ENCODE results near the gene HTR1D.

The HTR1D gene

DNA sequence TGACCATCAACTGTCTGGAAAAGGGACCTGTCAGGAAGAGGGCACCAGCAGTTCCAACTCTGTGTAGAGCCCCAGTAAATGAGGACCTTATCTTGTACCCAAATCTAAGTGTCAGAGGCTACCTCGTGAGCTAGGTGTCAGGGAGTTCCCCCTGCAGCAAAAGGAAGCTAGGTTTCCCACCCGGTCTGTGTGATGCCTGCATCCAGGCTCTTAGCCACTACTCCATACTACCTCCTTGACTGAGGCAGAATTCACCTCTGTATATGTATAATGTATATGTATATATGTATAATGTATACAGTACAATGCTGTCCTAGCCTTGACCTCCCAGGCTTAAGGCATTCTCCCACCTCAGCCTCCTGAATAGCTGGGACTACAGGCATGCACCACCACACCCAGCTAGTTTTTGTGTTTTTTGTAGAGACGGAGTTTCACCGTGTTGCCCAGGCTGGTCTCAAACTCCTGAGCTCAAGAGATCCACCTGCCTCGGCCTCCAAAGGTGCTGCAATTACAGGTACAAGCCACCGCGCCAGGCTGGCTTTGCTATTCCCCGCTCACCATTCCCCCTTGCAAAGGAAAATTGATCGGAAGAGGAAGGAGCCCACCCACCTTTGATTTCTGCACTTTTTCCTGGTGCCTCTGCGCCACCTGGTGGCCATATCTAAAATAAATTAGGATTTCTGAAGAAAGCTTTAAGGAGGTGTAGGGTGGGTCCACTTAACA lies 32.9 kb downstream of the HTR1D start:
- DNase-seq (peak; percentile 43), ATAC-seq (ENCODE audit: insufficient read depth, low read depth) (peak; percentile 72)
- Histone ChIP-seq H3K9ac (ENCODE audit: low read depth, low read length) (no peak overlapping the region), H3K27me3 (ENCODE audit: insufficient read depth, low read length, poor library complexity) (peaks cover 9% of the 10 kb centered on the region), H3K4me3 (ENCODE audit: low read depth in 1 of 2, low read length in 2 of 2) (no peak overlapping the region), H3K4me2 (ENCODE audit: insufficient read depth, low read length) (peak overlapping the region; percentile 39; the same call in 1 of the 2 replicates), H3K36me3 (ENCODE audit: insufficient read depth, low read length) (no peaks in the 10 kb centered on the region), H3K9me3 (ENCODE audit: insufficient read depth, low read length, severe bottlenecking) (no peaks in the 10 kb centered on the region), H3K79me2 (ENCODE audit: insufficient read depth, low read length) (no peaks in the 10 kb centered on the region), H4K20me1 (ENCODE audit: insufficient read depth, low read length) (peaks cover 5% of the 10 kb centered on the region; the same call in 1 of the 2 replicates), H3K27ac (ENCODE audit: low read length) (no peak overlapping the region), H3K4me1 (ENCODE audit: insufficient read depth, low read length) (peaks cover 4% of the 10 kb centered on the region), H2AFZ (ENCODE audit: low read depth, low read length) (peak overlapping the region; percentile 15; the same call in 1 of the 2 replicates)
- TF ChIP-seq, protein P1, sequence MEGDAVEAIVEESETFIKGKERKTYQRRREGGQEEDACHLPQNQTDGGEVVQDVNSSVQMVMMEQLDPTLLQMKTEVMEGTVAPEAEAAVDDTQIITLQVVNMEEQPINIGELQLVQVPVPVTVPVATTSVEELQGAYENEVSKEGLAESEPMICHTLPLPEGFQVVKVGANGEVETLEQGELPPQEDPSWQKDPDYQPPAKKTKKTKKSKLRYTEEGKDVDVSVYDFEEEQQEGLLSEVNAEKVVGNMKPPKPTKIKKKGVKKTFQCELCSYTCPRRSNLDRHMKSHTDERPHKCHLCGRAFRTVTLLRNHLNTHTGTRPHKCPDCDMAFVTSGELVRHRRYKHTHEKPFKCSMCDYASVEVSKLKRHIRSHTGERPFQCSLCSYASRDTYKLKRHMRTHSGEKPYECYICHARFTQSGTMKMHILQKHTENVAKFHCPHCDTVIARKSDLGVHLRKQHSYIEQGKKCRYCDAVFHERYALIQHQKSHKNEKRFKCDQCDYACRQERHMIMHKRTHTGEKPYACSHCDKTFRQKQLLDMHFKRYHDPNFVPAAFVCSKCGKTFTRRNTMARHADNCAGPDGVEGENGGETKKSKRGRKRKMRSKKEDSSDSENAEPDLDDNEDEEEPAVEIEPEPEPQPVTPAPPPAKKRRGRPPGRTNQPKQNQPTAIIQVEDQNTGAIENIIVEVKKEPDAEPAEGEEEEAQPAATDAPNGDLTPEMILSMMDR (IDR thresholded peaks at IDR 0.05; ENCODE audit: borderline replicate concordance, extremely low read depth, low read length, poor library complexity, severe bottlenecking), result peak; percentile 75
- TF ChIP-seq EZH2 (IDR thresholded peaks at IDR 0.05; ENCODE audit: borderline replicate concordance, low read depth, low read length, severe bottlenecking), result no peak

DNA sequence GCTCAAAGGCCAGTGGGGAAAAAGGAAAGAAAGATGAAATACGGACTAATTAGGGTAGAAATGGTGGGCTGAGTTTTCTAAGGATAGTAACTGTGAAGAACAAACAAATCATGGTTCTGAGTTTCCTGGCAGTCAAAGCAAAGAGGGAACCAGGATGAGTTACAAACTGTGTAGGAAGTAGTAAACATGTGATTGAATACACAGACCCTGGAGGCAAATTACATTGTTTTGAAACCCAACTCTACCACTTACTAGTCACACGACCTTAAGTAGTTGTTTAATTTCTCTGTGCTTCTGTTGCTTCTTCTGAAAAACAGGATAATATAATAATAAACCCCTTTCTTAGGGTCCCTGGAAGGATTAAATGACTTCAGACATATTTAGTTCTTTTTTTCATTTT lies 37.4 kb downstream of the HTR1D start:
- no peak overlapping the region for H2AFZ ChIP-seq (ENCODE audit: low read depth, low read length)
- H3K9me3 ChIP-seq (ENCODE audit: insufficient read depth, low read length, severe bottlenecking), result no peaks in the 10 kb centered on the region
- DNase-seq (no peak), ATAC-seq (ENCODE audit: insufficient read depth, low read depth) (no peak)
- peaks cover 18% of the 10 kb centered on the region for H3K4me1 ChIP-seq (ENCODE audit: insufficient read depth, low read length)
- H3K79me2 ChIP-seq (ENCODE audit: insufficient read depth, low read length), result no peaks in the 10 kb centered on the region
- H3K27me3 ChIP-seq (ENCODE audit: insufficient read depth, low read length, poor library complexity), result peaks cover 50% of the 10 kb centered on the region
- no peak overlapping the region for H3K9ac ChIP-seq (ENCODE audit: low read depth, low read length)
- H3K4me2 ChIP-seq (ENCODE audit: insufficient read depth, low read length), result no peak overlapping the region
- H4K20me1 ChIP-seq (ENCODE audit: insufficient read depth, low read length), result peaks cover 13% of the 10 kb centered on the region; the same call in 1 of the 2 replicates
- H3K4me3 ChIP-seq (ENCODE audit: low read depth in 1 of 2, low read length in 2 of 2), result no peak overlapping the region
- H3K36me3 ChIP-seq (ENCODE audit: insufficient read depth, low read length), result no peaks in the 10 kb centered on the region
- H3K27ac ChIP-seq (ENCODE audit: low read length), result no peak overlapping the region
- TF ChIP-seq, protein P1 (IDR thresholded peaks at IDR 0.05; ENCODE audit: borderline replicate concordance, extremely low read depth, low read length, poor library complexity, severe bottlenecking), result no peak
- no peak for TF ChIP-seq EZH2 (IDR thresholded peaks at IDR 0.05; ENCODE audit: borderline replicate concordance, low read depth, low read length, severe bottlenecking)

DNA sequence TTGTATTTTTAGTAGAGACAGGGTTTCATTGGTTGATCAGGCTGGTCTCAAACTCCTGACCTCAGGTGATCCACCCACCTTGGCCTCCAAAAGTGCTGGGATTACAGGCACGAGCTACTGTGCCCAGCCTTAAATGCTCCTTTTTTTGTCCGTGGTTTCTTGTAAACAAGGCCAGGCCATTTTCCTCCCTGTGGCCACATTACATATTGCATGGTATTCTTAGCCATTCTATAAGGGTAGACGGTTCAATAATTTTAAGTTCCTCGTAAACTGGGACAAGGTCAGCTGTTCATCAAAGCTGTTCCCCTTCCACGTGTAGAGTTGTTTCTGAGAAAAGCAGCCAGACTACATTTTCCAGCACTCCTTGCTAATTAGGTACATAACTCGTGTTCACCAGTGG lies 38.4 kb downstream of the HTR1D start:
- Histone ChIP-seq H3K4me3 (ENCODE audit: low read depth in 1 of 2, low read length in 2 of 2) (no peak overlapping the region), H3K27ac (ENCODE audit: low read length) (no peak overlapping the region), H3K9me3 (ENCODE audit: insufficient read depth, low read length, severe bottlenecking) (no peaks in the 10 kb centered on the region), H3K4me1 (ENCODE audit: insufficient read depth, low read length) (peaks cover 18% of the 10 kb centered on the region), H3K9ac (ENCODE audit: low read depth, low read length) (no peak overlapping the region), H3K79me2 (ENCODE audit: insufficient read depth, low read length) (no peaks in the 10 kb centered on the region), H4K20me1 (ENCODE audit: insufficient read depth, low read length) (peaks cover 8% of the 10 kb centered on the region; the same call in 1 of the 2 replicates), H3K27me3 (ENCODE audit: insufficient read depth, low read length, poor library complexity) (peaks cover 50% of the 10 kb centered on the region), H3K36me3 (ENCODE audit: insufficient read depth, low read length) (no peaks in the 10 kb centered on the region), H2AFZ (ENCODE audit: low read depth, low read length) (no peak overlapping the region), H3K4me2 (ENCODE audit: insufficient read depth, low read length) (no peak overlapping the region)
- TF ChIP-seq, protein P1 (IDR thresholded peaks at IDR 0.05; ENCODE audit: borderline replicate concordance, extremely low read depth, low read length, poor library complexity, severe bottlenecking), result no peak
- no peak for TF ChIP-seq EZH2 (IDR thresholded peaks at IDR 0.05; ENCODE audit: borderline replicate concordance, low read depth, low read length, severe bottlenecking)
- no peak for ATAC-seq (ENCODE audit: insufficient read depth, low read depth)
- no peak for DNase-seq

All from DND-41 (cell line).